ENCODE measurements around the gene SIK3. TPM values are rescaled to one million over a fixed set of nuclear protein-coding genes. Genes with fewer than 3 reads are reported as not detected.

Gene SIK3
- total RNA-seq, 4 donors from 2014 or later, result 14.1 to 77.0 (median 40.7) TPM

GRCh38 chr11:117091753-117092477, 6.3 kb downstream of the SIK3 start:
- Histone ChIP-seq H3K4me3 (no peak overlapping the region), H3K36me3 (no peaks in the 10 kb centered on the region), H3K4me1 (no peaks in the 10 kb centered on the region), H3K27me3 (no peaks in the 10 kb centered on the region), H3K9me3 (no peaks in the 10 kb centered on the region), H3K27ac (no peak overlapping the region)
- intact Hi-C loops (cut with DNase I; ENCODE audit: low total_unique reads), result no loop called here
- TF ChIP-seq CTCF (IDR thresholded peaks at IDR 0.05), result no peak
- DNase-seq, result no peak

GRCh38 chr11:117090111-117090706, 8.0 kb downstream of the SIK3 start:
- Histone ChIP-seq H3K4me3 (no peak overlapping the region), H3K9me3 (no peaks in the 10 kb centered on the region), H3K27ac (no peak overlapping the region), H3K27me3 (no peaks in the 10 kb centered on the region), H3K4me1 (no peaks in the 10 kb centered on the region), H3K36me3 (no peaks in the 10 kb centered on the region)
- TF ChIP-seq CTCF (IDR thresholded peaks at IDR 0.05) (no peak), POLR2A (IDR thresholded peaks at IDR 0.05) (no peak)
- intact Hi-C loops (cut with DNase I; ENCODE audit: low total_unique reads), result no loop called here
- DNase-seq, result no peak

GRCh38 chr11:117089685-117090084, 8.5 kb downstream of the SIK3 start:
- intact Hi-C loops (cut with DNase I; ENCODE audit: low total_unique reads), result no loop called here
- no peaks in the 10 kb centered on the region for H3K4me1 ChIP-seq
- DNase-seq, result no peak
- H3K4me3 ChIP-seq, result no peak overlapping the region
- no peaks in the 10 kb centered on the region for H3K9me3 ChIP-seq
- no peaks in the 10 kb centered on the region for H3K27me3 ChIP-seq
- H3K27ac ChIP-seq, result no peak overlapping the region
- TF ChIP-seq POLR2A (IDR thresholded peaks at IDR 0.05) (no peak), CTCF (IDR thresholded peaks at IDR 0.05) (no peak)
- H3K36me3 ChIP-seq, result no peaks in the 10 kb centered on the region

GRCh38 chr11:117087446-117087845, 10.8 kb downstream of the SIK3 start:
- Histone ChIP-seq H3K4me3 (no peak overlapping the region), H3K9me3 (no peaks in the 10 kb centered on the region), H3K36me3 (no peaks in the 10 kb centered on the region), H3K27me3 (no peaks in the 10 kb centered on the region), H3K27ac (no peak overlapping the region), H3K4me1 (no peaks in the 10 kb centered on the region)
- DNase-seq, result no peak
- no peak for TF ChIP-seq POLR2A (IDR thresholded peaks at IDR 0.05)
- no peak for TF ChIP-seq CTCF (IDR thresholded peaks at IDR 0.05)
- intact Hi-C loops (cut with DNase I; ENCODE audit: low total_unique reads), result no loop called here

GRCh38 chr11:117084992-117085391, 13.2 kb downstream of the SIK3 start:
- intact Hi-C loops (cut with DNase I; ENCODE audit: low total_unique reads), result no loop called here
- no peaks in the 10 kb centered on the region for H3K4me1 ChIP-seq

More at GRCh38 chr11:117084992-117085391, 13.2 kb downstream of the SIK3 start:
- no peaks in the 10 kb centered on the region for H3K36me3 ChIP-seq
- no peak for DNase-seq
- no peak overlapping the region for H3K4me3 ChIP-seq
- TF ChIP-seq CTCF (IDR thresholded peaks at IDR 0.05) (no peak), POLR2A (IDR thresholded peaks at IDR 0.05) (no peak)
- H3K27me3 ChIP-seq, result no peaks in the 10 kb centered on the region
- no peak overlapping the region for H3K27ac ChIP-seq
- no peaks in the 10 kb centered on the region for H3K9me3 ChIP-seq
